Right atrium auricular region (tissue), 2 donors: ENCODE measurements around the gene TPM3. TPM values are rescaled to one million over a fixed set of nuclear protein-coding genes. Genes with fewer than 3 reads are reported as not detected.

ENCODE experiments used
- DNase-seq: peaks from one replicate; pipeline ENCODE4 v3.0.0-alpha.2; 2019; ENCODE audit warnings: low spot score
- H3K27ac ChIP-seq, 2 donors: fragments of 200-600 bp; sonication (generic); 1 replicate in 1 of 2; 2 replicates in 1 of 2; pipeline ENCODE4 v1.5.1; 2016 to 2019
- H3K27me3 ChIP-seq, 2 donors: fragments of 200-600 bp; sonication (generic); one replicate each; pipeline versions ENCODE4 v1.5.1 to v1.6.0; 2017 to 2019
- H3K36me3 ChIP-seq: fragments of 200-600 bp; sonication (generic); one replicate; pipeline ENCODE4 v1.5.1; 2016
- H3K4me1 ChIP-seq, 2 donors: fragments of 200-600 bp; sonication (generic); one replicate each; pipeline versions ENCODE4 v1.5.1 to v1.6.0; 2017 to 2019
- H3K4me3 ChIP-seq, 2 donors: fragments of 200-600 bp; sonication (generic); 1 replicate in 1 of 2; 2 replicates in 1 of 2; pipeline ENCODE4 v1.5.1; 2017 to 2019; ENCODE audit warnings: mild to moderate bottlenecking in 1 of 2, moderate library complexity in 1 of 2
- H3K9me3 ChIP-seq, 2 donors: fragments of 200-600 bp; sonication (generic); one replicate each; pipeline ENCODE4 v1.5.1; 2019
- CTCF ChIP-seq, 2 donors: fragments of 200-600 bp; sonication (generic); IDR thresholded peaks; one replicate each; pipeline ENCODE4 v1.5.1; 2019; ENCODE audit warnings: antibody characterized with exemption in 2 of 2
- total RNA-seq, 2 donors: library from RNA; depleted of rRNA; stranded (reverse); fragments of >200 nt; gene quantifications; one replicate each; pipeline ENCODE4 v1.1.0, GENCODE V29; 2016

Gene TPM3
- total RNA-seq, 2 donors from 2014 or later: 469 to 975 TPM

- H3K27ac ChIP-seq: no peak overlapping the region
- no peak overlapping the region for H3K4me3 ChIP-seq
- no peak for TF ChIP-seq CTCF (IDR thresholded peaks at IDR 0.05)
- H3K36me3 ChIP-seq: peaks cover 80% of the 10 kb centered on the region
- peaks cover 0 to 28% of the 10 kb centered on the region in 2 donors for H3K4me1 ChIP-seq
- no peaks in the 10 kb centered on the region for H3K9me3 ChIP-seq
- no peak for DNase-seq
- H3K27me3 ChIP-seq: no peaks in the 10 kb centered on the region
These were observed 32.3 kb downstream of the TPM3 start for GRCh38 chr1:154159554-154159953.

- H3K36me3 ChIP-seq: peaks cover 70% of the 10 kb centered on the region
- H3K27me3 ChIP-seq: no peaks in the 10 kb centered on the region
- H3K4me1 ChIP-seq: peaks cover 0 to 29% of the 10 kb centered on the region in 2 donors
These were observed 33.4 kb downstream of the TPM3 start for GRCh38 chr1:154158307-154159125.

GRCh38 chr1:154157520-154158306, 34.2 kb downstream of the TPM3 start:
- no peak for DNase-seq
- Histone ChIP-seq H3K36me3 (peaks cover 62% of the 10 kb centered on the region), H3K4me1 (peaks cover 0 to 29% of the 10 kb centered on the region in 2 donors), H3K9me3 (no peaks in the 10 kb centered on the region), H3K27me3 (no peaks in the 10 kb centered on the region), H3K27ac (no peak overlapping the region), H3K4me3 (no peak overlapping the region)
- TF ChIP-seq CTCF (IDR thresholded peaks at IDR 0.05): no peak

More at GRCh38 chr1:154158307-154159125, 33.4 kb downstream of the TPM3 start:
- Histone ChIP-seq H3K9me3 (no peaks in the 10 kb centered on the region), H3K4me3 (no peak overlapping the region), H3K27ac (no peak overlapping the region)
- no peak for TF ChIP-seq CTCF (IDR thresholded peaks at IDR 0.05)
- no peak for DNase-seq

GRCh38 chr1:154155251-154155650, 36.6 kb downstream of the TPM3 start:
- Histone ChIP-seq H3K4me3 (no peak overlapping the region), H3K4me1 (peaks cover 0 to 39% of the 10 kb centered on the region in 2 donors), H3K27ac (peak overlapping the region; percentile 69 to 72), H3K36me3 (peaks cover 39% of the 10 kb centered on the region), H3K27me3 (no peaks in the 10 kb centered on the region), H3K9me3 (no peaks in the 10 kb centered on the region)
- TF ChIP-seq CTCF (IDR thresholded peaks at IDR 0.05): no peak
- DNase-seq: peak; percentile 77

GRCh38 chr1:154154534-154155191, 37.2 kb downstream of the TPM3 start, which contains the start of gene NUP210L:
TSS of gene NUP210L (minus strand) at chr1:154155073.
- H3K4me3 ChIP-seq: no peak within 1 kb of the TSS
- peak; percentile 89 for DNase-seq
- peaks cover 0 to 39% of the 10 kb centered on the region in 2 donors for H3K4me1 ChIP-seq
- H3K27me3 ChIP-seq: no peaks in the 10 kb centered on the region
- H3K9me3 ChIP-seq: no peaks in the 10 kb centered on the region
- TF ChIP-seq CTCF (IDR thresholded peaks at IDR 0.05): no peak
- H3K27ac ChIP-seq: peak within 1 kb of the TSS; percentile 69 to 72
- H3K36me3 ChIP-seq: peaks cover 34% of the 10 kb centered on the region
